T-helper 17 cell (primary cell): Measurements from ENCODE around the gene AUTS2. TPM values are rescaled to one million over a fixed set of nuclear protein-coding genes. Genes with fewer than 3 reads are reported as not detected.

Source experiments
- ATAC-seq: fragments of 150-1000 bp; cut with Tn5 transposase; 2 replicates; pipeline ENCODE4 v1.10.0; 2021; ENCODE audit warnings: mild to moderate bottlenecking, moderate library complexity
- DNase-seq, 3 donors: peaks; one replicate each; pipeline versions ENCODE4 v3.0.0 to v3.0.0-alpha.2; 2020 to 2021
- H3K9me3 ChIP-seq: one replicate; pipeline ENCODE4 v1.7.0; 2013; ENCODE audit warnings: low read length, mild to moderate bottlenecking; ENCODE audit not compliant: control insufficient read depth, poor library complexity, severe bottlenecking
- H3K27ac Mint-ChIP-seq: one replicate; pipeline ENCODE4 v1.8.0; 2022; ENCODE audit warnings: mild to moderate bottlenecking, moderate library complexity, mixed read lengths
- H3K27me3 Mint-ChIP-seq: one replicate; pipeline ENCODE4 v1.8.0; 2022; ENCODE audit warnings: mixed read lengths
- H3K36me3 Mint-ChIP-seq: one replicate; pipeline ENCODE4 v1.8.0; 2022; ENCODE audit warnings: low read depth, mixed read lengths
- H3K4me1 Mint-ChIP-seq: one replicate; pipeline ENCODE4 v1.8.0; 2022; ENCODE audit warnings: mild to moderate bottlenecking, mixed read lengths
- H3K4me3 Mint-ChIP-seq: one replicate; pipeline ENCODE4 v1.8.0; 2022; ENCODE audit warnings: mild to moderate bottlenecking, moderate library complexity, mixed read lengths
- total RNA-seq, 4 donors: library from RNA in 2 of 4; stranded (reverse) in 2 of 4; gene quantifications; one replicate each; pipeline ENCODE4 v1.2.3 and lab custom pipeline; 2022 to 2026

AUTS2 gene
- total RNA-seq, 2 donors from 2014 or later = 84.2 to 89.5 TPM

DNA sequence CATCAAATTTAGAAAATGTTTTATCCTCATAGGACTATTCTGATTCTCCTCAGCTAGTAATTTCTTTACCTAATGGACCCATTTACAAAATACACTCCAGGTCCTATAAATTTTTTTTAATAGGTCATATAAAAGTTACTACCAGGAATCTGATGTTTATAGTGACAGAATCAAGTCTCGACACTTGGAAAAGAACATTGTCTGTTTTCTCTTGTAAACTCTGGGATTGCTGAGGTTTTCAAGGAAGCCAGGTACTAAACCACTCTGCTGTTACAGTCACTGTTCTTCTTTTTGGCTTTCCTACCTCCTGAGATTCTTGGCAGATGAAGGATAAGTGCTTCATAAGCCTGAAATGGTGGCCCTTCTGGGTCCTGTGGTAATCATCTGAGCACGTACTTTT, 493.1 kb downstream of the AUTS2 start:
- H3K9me3 ChIP-seq = no peaks in the 10 kb centered on the region
- H3K27ac Mint-ChIP-seq = no peak overlapping the region
- H3K36me3 Mint-ChIP-seq = no peaks in the 10 kb centered on the region
- no peaks in the 10 kb centered on the region for H3K4me1 Mint-ChIP-seq
- no peak for ATAC-seq
- DNase-seq = no peak
- no peaks in the 10 kb centered on the region for H3K27me3 Mint-ChIP-seq
- no peak overlapping the region for H3K4me3 Mint-ChIP-seq

DNA sequence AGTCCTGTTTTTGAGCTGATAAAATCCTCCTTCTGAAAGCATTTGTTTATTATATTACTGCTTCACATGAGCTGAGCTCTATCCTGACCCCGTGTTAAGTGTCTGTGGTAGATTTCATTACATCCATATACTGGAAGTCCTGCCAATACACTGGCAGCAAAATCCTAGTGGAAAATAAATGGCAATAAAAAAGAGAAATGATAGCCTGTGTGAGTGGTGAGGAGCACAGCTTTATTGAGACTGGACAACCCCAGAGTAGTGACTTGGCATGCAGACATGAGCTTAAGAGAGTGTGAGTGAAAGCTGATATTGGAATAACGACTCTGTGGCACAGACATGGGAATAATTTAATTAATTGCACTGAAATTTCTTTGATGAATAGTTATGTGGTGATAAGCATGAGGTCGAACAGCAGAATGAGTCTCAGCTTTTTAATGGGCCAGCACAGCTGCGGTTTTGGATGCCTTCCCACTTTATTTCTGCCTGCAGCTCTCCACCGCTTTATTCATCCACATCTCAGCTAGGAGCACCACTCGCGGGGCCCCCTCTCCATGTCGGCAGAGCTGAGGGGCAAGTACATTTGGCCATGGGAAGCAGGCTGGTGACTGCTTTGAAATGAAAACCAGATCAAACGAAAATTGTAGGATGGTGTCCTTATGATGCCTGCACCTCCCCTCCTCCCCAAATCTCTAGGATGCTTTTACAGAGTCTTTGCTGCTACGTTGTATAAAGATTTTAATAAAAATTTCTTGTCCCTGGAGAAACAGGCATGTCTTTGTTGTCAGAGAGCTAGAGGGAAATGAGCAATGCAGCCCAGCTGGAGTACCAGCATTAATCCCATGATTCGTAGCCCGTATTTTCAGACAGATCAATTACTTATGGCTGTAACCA, 494.3 kb downstream of the AUTS2 start:
- H3K4me3 Mint-ChIP-seq = no peak overlapping the region
- no peaks in the 10 kb centered on the region for H3K4me1 Mint-ChIP-seq
- H3K36me3 Mint-ChIP-seq = no peaks in the 10 kb centered on the region
- no peaks in the 10 kb centered on the region for H3K9me3 ChIP-seq
- DNase-seq (no peak), ATAC-seq (no peak)
- H3K27ac Mint-ChIP-seq = no peak overlapping the region
- no peaks in the 10 kb centered on the region for H3K27me3 Mint-ChIP-seq

DNA sequence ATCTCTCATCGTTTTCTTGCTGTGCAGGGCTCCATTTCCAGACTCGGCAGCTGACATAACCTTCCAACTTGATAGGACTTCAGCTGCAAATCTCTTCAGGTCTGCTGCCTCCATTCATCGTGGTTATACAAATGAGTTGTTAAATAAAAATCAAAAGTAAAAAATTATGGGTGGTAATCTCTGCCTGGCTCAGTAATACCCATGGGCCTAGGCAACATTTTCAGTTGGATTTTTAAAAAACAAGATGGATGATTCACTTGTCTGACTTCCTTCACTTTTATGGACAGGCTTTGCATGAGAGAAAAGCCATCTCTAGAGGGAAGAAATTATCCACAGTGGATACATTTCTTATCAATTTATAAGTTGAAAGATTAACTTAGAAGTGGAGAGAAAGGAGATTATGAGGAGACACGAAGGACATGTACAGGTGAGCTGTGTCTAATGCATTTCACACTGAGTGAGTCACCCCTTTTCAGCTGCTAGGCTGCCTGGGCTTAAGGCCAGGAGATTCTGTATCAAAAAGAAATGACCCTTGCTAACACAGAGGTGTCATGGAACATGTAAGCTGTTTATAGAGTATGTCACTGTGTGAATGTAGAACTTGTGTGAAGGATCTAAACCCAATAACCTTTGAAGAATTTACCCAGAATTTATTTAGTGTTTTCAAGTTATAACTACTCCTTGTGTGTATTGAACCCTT, 495.1 kb downstream of the AUTS2 start:
- no peaks in the 10 kb centered on the region for H3K9me3 ChIP-seq
- Mint-ChIP-seq H3K27me3 (no peaks in the 10 kb centered on the region), H3K4me1 (no peaks in the 10 kb centered on the region), H3K4me3 (no peak overlapping the region), H3K36me3 (no peaks in the 10 kb centered on the region), H3K27ac (no peak overlapping the region)
- ATAC-seq (no peak), DNase-seq (no peak)

DNA sequence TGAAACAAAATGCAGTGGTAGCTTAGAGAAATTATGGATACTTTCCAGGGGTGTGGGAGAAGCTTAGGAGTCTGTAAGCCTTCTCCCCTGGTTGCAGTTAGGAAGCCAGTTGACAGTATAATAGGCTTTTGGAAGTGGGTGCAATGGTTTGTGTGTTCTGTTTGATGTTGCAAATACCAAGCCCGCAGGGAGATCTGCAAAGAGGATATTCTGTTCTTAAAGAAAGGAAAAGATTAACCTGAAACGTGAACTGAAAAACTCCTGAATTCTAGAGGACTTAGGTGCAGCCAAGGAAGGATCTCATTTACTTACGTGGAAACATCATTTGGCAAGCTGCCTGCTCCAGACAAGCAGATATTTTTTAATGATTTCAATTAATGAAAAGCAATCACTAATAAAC, 496.6 kb downstream of the AUTS2 start:
- Mint-ChIP-seq H3K27me3 (no peaks in the 10 kb centered on the region), H3K27ac (no peak overlapping the region), H3K4me3 (no peak overlapping the region), H3K4me1 (no peaks in the 10 kb centered on the region), H3K36me3 (no peaks in the 10 kb centered on the region)
- no peaks in the 10 kb centered on the region for H3K9me3 ChIP-seq
- DNase-seq (no peak), ATAC-seq (no peak)

DNA sequence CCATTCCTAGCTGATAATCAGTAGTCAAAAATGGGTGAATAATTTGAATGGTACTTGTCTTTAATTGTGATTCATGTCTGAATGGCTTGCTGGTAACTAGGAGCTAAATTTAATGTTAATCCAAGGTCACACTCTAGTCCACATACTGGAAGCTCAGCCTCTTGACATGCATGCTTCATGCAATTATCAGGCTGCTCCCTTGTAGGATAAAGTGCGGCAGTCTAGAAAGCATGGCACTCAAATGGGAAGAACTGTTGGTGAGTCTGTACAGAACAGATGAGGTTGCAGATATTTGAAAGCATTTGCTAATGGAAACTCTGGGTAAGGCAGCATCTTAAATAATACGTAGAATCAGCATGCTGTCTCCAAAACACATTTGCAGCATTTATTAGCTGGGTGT, 499.4 kb downstream of the AUTS2 start:
- H3K27ac Mint-ChIP-seq = no peak overlapping the region
- no peaks in the 10 kb centered on the region for H3K9me3 ChIP-seq
- no peaks in the 10 kb centered on the region for H3K27me3 Mint-ChIP-seq
- H3K36me3 Mint-ChIP-seq = no peaks in the 10 kb centered on the region
- H3K4me1 Mint-ChIP-seq = no peaks in the 10 kb centered on the region
- DNase-seq (no peak), ATAC-seq (no peak)
- no peak overlapping the region for H3K4me3 Mint-ChIP-seq

DNA sequence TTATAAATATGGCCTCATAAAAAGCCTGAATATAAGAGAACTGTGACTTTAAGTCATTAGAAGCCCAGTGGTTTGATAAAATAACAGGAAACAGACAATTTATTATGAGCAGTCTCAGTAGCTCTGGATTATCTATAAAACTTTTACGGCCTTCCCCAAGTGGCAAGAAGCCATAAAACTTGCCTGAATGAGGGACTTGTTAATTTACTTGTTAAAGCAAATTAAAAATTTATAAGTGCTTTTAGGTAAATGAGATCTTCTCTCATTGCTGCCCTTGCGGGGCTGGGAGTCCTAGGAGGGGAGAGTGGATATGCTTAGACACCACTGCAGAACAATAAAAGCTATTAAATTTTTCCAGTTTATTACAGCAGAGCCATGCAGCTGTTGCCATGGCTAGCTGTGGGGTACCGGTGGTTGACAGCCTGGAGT, 499.9 kb downstream of the AUTS2 start:
- no peak overlapping the region for H3K27ac Mint-ChIP-seq
- H3K27me3 Mint-ChIP-seq = no peaks in the 10 kb centered on the region
- no peaks in the 10 kb centered on the region for H3K9me3 ChIP-seq
- H3K4me3 Mint-ChIP-seq = no peak overlapping the region
- H3K36me3 Mint-ChIP-seq = no peaks in the 10 kb centered on the region
- H3K4me1 Mint-ChIP-seq = no peaks in the 10 kb centered on the region
- DNase-seq (no peak), ATAC-seq (no peak)

DNA sequence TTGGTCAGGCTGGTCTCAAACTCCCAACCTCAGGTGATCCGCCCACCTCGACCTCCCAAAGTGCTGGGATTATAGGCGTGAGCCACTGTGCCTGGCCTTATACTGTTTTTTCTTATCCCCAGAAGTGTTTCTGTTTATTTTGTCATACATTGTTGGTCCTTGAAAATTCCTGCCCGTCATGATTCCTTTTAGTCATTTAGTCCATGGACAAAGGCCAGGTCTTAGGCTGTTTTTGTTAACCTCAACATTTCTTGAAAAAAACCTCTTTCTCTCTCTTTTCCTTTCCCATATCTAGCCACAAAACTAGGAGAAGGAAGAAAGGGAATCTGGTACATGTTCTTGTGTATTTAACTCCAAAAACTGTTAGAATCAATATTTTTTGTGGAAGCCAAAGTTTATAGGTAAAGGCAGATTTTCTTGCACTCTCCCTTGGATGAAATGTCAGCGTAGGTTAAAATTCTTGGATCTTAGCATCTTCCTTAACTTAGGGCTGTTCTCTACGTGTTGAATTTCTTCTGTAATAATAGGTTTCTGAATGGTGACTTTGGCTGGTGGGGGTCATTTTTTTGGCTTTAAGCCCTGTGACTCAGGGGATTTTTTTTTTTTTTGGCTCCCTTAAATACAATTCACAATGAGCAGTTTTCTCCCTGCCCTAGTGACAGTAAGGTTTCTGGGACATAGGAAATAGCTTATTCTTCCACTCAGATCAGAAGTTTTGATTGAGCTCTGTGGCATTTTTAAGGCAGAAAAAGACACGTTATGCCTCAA, 500.8 kb downstream of the AUTS2 start:
- H3K4me1 Mint-ChIP-seq = no peaks in the 10 kb centered on the region
- no peaks in the 10 kb centered on the region for H3K36me3 Mint-ChIP-seq
- no peaks in the 10 kb centered on the region for H3K9me3 ChIP-seq
- H3K4me3 Mint-ChIP-seq = no peak overlapping the region
- H3K27me3 Mint-ChIP-seq = no peaks in the 10 kb centered on the region
- DNase-seq (no peak), ATAC-seq (no peak)
- no peak overlapping the region for H3K27ac Mint-ChIP-seq

DNA sequence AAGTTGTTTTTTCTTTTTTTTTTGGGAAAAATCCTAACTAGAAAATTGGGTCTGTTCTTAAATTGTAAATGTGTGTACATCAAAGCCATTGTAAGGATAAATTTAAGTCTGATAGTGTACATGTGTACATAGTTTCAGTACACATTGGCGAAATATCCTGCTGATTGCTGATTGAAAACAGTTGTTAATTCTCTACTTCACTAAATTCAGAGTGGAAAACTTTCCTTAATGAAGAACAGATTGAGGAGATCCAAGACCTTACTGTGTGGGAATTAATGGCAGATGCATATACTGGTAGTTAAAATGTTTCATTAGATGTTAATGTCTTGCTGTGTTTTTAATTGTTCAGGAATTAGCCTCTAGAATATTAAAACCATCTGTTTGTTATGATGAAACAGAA, 506.0 kb downstream of the AUTS2 start:
- H3K36me3 Mint-ChIP-seq = no peaks in the 10 kb centered on the region
- no peak for ATAC-seq
- no peaks in the 10 kb centered on the region for H3K4me1 Mint-ChIP-seq
- H3K4me3 Mint-ChIP-seq = no peak overlapping the region
- DNase-seq = no peak
- H3K9me3 ChIP-seq = no peaks in the 10 kb centered on the region
- H3K27me3 Mint-ChIP-seq = no peaks in the 10 kb centered on the region
- no peak overlapping the region for H3K27ac Mint-ChIP-seq

DNA sequence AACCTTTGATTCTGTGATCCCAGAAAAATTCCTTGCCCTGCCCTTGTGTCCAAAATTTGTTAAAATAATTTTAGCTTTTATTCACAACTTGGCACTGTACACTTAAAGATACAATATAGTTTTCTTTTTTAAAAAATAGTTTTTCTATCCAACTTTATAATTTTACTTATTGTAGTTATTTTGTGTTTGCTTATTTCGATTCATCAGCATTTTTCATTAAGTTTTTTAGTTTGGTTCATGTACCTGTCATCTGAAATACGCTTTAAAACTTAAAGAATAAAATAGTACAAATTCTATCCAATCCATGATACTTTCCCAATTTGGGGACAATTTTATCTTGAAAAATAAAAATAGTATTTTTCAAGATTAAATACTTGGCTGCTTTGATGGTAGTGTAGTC, 514.8 kb downstream of the AUTS2 start:
- no peaks in the 10 kb centered on the region for H3K9me3 ChIP-seq

DNA sequence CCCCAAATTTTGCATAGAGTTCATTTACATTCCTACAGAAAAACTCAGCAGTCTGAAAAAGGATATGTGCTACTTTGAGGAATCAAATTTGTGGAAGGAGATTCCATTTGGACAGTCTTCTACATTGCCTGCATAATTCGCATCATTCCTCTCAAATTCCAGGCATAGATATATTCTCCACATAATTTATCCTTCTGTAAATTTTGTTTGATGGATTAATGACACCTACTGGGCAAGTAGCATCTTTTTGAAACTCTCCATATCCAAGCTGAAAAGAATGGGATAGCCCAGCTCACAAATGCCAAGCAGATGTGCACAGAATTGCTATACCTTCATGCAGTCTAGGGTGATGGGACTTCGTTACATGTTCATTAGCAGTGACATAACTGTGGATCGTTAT, 515.3 kb downstream of the AUTS2 start:
- no peaks in the 10 kb centered on the region for H3K9me3 ChIP-seq
- Mint-ChIP-seq H3K4me1 (no peaks in the 10 kb centered on the region), H3K36me3 (no peaks in the 10 kb centered on the region), H3K4me3 (no peak overlapping the region), H3K27ac (no peak overlapping the region), H3K27me3 (no peaks in the 10 kb centered on the region)
- ATAC-seq (no peak), DNase-seq (no peak)

More for the DNA sequence above, 514.8 kb downstream of the AUTS2 start:
- Mint-ChIP-seq H3K27ac (no peak overlapping the region), H3K4me1 (no peaks in the 10 kb centered on the region), H3K27me3 (no peaks in the 10 kb centered on the region), H3K36me3 (no peaks in the 10 kb centered on the region), H3K4me3 (no peak overlapping the region)
- ATAC-seq = no peak
- no peak for DNase-seq

DNA sequence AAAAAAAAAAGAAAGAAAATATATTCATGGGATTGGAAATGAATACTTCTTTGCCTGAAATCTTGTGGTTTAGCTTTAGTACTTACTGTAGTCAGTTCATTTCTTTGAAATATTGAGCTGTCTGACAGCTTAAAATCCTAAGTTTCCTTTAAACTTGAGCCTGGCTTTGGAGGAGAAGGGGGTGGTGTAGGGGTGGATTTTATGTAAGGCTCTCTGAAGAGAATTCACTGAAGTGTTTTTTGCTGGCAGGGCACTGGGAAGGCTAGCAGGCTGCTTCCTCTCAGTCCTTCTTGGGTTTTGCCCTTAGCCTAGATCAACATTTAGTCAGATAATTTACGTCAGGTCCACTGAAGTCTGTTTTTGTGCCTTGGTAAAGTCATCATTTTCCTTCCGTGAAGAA, 516.5 kb downstream of the AUTS2 start:
- no peak for DNase-seq
- H3K27ac Mint-ChIP-seq = no peak overlapping the region
- H3K4me3 Mint-ChIP-seq = no peak overlapping the region
- no peaks in the 10 kb centered on the region for H3K9me3 ChIP-seq
- ATAC-seq = no peak
- no peaks in the 10 kb centered on the region for H3K4me1 Mint-ChIP-seq
- H3K27me3 Mint-ChIP-seq = no peaks in the 10 kb centered on the region
- H3K36me3 Mint-ChIP-seq = no peaks in the 10 kb centered on the region

DNA sequence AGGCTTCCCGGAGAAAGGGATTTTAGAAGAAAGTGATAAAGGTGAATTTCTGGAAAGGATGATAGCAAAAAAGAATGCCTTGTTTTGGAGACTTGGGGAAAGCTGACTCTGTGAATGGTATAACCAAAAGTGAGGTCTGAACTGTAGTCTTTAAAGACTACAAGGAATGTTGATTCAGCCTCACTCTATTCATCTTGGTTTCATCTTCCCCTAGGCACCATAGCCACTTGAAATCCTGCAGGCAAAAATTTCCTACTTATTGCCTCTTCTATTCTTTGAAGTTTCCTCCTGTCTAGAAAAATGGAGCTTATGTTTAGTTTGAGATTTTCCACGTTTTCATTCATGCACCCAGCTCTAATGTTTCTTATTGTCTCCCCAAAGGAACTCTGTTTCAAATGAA, 518.0 kb downstream of the AUTS2 start:
- no peaks in the 10 kb centered on the region for H3K9me3 ChIP-seq
- Mint-ChIP-seq H3K27ac (no peak overlapping the region), H3K4me1 (no peaks in the 10 kb centered on the region), H3K36me3 (no peaks in the 10 kb centered on the region), H3K27me3 (no peaks in the 10 kb centered on the region), H3K4me3 (no peak overlapping the region)
- ATAC-seq = no peak
- no peak for DNase-seq

DNA sequence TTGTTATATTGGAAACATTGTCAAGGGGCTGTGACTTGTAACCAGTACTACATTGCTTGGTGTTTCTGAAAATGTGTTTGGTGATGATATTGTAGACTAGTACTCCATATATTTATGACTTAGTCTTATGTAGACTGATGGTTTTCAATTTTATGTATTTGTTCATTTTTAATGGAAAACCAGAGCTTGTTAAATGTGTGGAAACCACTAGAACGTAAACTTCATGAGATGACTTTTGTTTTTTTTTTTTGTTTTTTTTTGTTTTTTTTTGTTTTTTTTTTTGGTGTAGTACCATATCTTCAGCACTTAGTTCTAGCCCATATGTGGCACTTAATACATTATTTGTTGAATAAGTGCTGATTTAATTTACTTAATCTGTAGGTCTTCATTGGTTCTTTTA, 518.6 kb downstream of the AUTS2 start:
- Mint-ChIP-seq H3K36me3 (no peaks in the 10 kb centered on the region), H3K4me3 (no peak overlapping the region), H3K27me3 (no peaks in the 10 kb centered on the region), H3K27ac (no peak overlapping the region), H3K4me1 (no peaks in the 10 kb centered on the region)
- DNase-seq (no peak), ATAC-seq (no peak)
- no peaks in the 10 kb centered on the region for H3K9me3 ChIP-seq
